Common myeloid progenitor, CD34-positive (primary cell): ENCODE results near the gene PNPLA3.

ENCODE experiments used
- CTCF ChIA-PET: fragments of 350-600 bp; sonication (Branson Sonifier 250); formaldehyde crosslinking; loops from one replicate; lab custom pipeline; 2021; ENCODE audit warnings: antibody characterized with exemption; lab: Charles Lee
- POLR2A ChIA-PET: fragments of 350-600 bp; sonication (Branson Sonifier 250); formaldehyde crosslinking; loops from one replicate; lab custom pipeline; 2021; ENCODE audit warnings: antibody characterized with exemption; lab: Charles Lee
- DNase-seq, 3 donors: peaks; one replicate each; pipeline versions ENCODE4 v3.0.0 to v3.0.0-alpha.2; 2013
- H3K27ac ChIP-seq, 2 experiments: 1 replicate in 1 of 2; 2 replicates in 1 of 2; pipeline ENCODE4 v1.7.0; 2013; ENCODE audit warnings: inconsistent platforms in 2 of 2, low read length in 2 of 2, mild to moderate bottlenecking in 2 of 2, low read depth in 1 of 2, moderate library complexity in 1 of 2; ENCODE audit not compliant: severe bottlenecking in 2 of 2, insufficient read depth in 1 of 2, poor library complexity in 1 of 2
- H3K27me3 ChIP-seq, 5 experiments: replicated peaks in 2 of 5; 1 replicate in 3 of 5; 2 replicates in 2 of 5; pipeline versions ENCODE4 v1.6.1 to v1.7.0; 2013; ENCODE audit warnings: low read length in 4 of 5, mild to moderate bottlenecking in 2 of 5, moderate library complexity in 2 of 5, inconsistent platforms in 1 of 5; ENCODE audit not compliant: insufficient read depth in 5 of 5, control insufficient read depth in 4 of 5
- H3K36me3 ChIP-seq, 4 experiments: 1 replicate in 2 of 4; 2 replicates in 2 of 4; pipeline versions ENCODE4 v1.6.1 to v1.7.0; 2013; ENCODE audit warnings: low read length in 3 of 4, control low read depth in 1 of 4, mild to moderate bottlenecking in 1 of 4; ENCODE audit not compliant: control insufficient read depth in 4 of 4, insufficient read depth in 4 of 4
- H3K4me1 ChIP-seq, 4 experiments: 1 replicate in 3 of 4; 2 replicates in 1 of 4; pipeline versions ENCODE4 v1.6.1 to v1.7.1; 2013; ENCODE audit warnings: low read length in 3 of 4, mild to moderate bottlenecking in 3 of 4, control low read depth in 1 of 4, inconsistent platforms in 1 of 4, moderate library complexity in 1 of 4; ENCODE audit not compliant: control insufficient read depth in 4 of 4, insufficient read depth in 4 of 4; ENCODE audit errors: control extremely low read depth in 1 of 4
- H3K4me3 ChIP-seq, 7 experiments: 1 replicate in 4 of 7; 2 replicates in 3 of 7; pipeline versions ENCODE4 v1.5.1 to v1.7.0; 2013; ENCODE audit warnings: mild to moderate bottlenecking in 7 of 7, low read length in 6 of 7, moderate library complexity in 6 of 7, inconsistent platforms in 2 of 7, low read depth in 2 of 7, control low read depth in 1 of 7; ENCODE audit not compliant: insufficient read depth in 4 of 7, control insufficient read depth in 1 of 7; ENCODE audit errors: extremely low read depth in 1 of 7
- H3K9me3 ChIP-seq, 5 experiments: 1 replicate in 4 of 5; 2 replicates in 1 of 5; pipeline versions ENCODE4 v1.6.1 to v1.7.1; 2013; ENCODE audit warnings: low read length in 4 of 5, mild to moderate bottlenecking in 2 of 5, inconsistent platforms in 1 of 5, low read depth in 1 of 5, moderate library complexity in 1 of 5; ENCODE audit not compliant: control insufficient read depth in 4 of 5, insufficient read depth in 2 of 5; ENCODE audit errors: control extremely low read depth in 1 of 5
- WGBS: methylation state at CpG from one replicate; pipeline ENCODE4 v1.1.5; 2013; ENCODE audit not compliant: insufficient coverage; 5-methylcytosine and 5-hydroxymethylcytosine counted together

The PNPLA3 gene

GRCh38 chr22:43931771-43932170, 8.2 kb downstream of the PNPLA3 start:
- Histone ChIP-seq H3K9me3 (no peaks in the 10 kb centered on the region), H3K27ac (no peak overlapping the region), H3K27me3 (peaks cover 0 to 24% (median 0%) of the 10 kb centered on the region in 5 experiments), H3K4me3 (no peak overlapping the region), H3K36me3 (no peaks in the 10 kb centered on the region), H3K4me1 (peaks cover 0 to 4% (median 0%) of the 10 kb centered on the region in 4 experiments)
- DNase-seq = no peak
- WGBS = 96% methylated on average over 4 of the region's 4 CpGs
- ChIA-PET POLR2A (no interaction called here), CTCF (interaction anchor here (1.8 kb wide), 1 partner anchor 14 kb away, joined by 6 read pairs; no protein-coding TSS in a partner anchor)

- DNase-seq = no peak
- no peaks in the 10 kb centered on the region for H3K36me3 ChIP-seq
- 88% methylated on average over 5 of the region's 6 CpGs for WGBS
- ChIA-PET CTCF (interaction anchor here (0.6 kb wide), 2 partner anchors 504 to 882 kb away, joined by 3 read pairs; no protein-coding TSS in a partner anchor), POLR2A (no interaction called here)
- H3K9me3 ChIP-seq = peaks cover 0 to 7% (median 0%) of the 10 kb centered on the region in 5 experiments
- no peak overlapping the region for H3K27ac ChIP-seq
- peaks cover 0 to 2% (median under 1%) of the 10 kb centered on the region in 4 experiments for H3K4me1 ChIP-seq
- H3K27me3 ChIP-seq = peaks cover 0 to 9% (median 0%) of the 10 kb centered on the region in 5 experiments
- H3K4me3 ChIP-seq = no peak overlapping the region
Measured at GRCh38 chr22:43941449-43941848, 17.8 kb downstream of the PNPLA3 start.

- H3K27ac ChIP-seq = no peak overlapping the region
- no peak overlapping the region for H3K4me3 ChIP-seq
- H3K4me1 ChIP-seq = peaks cover 0 to 2% (median under 1%) of the 10 kb centered on the region in 4 experiments
- H3K27me3 ChIP-seq = peaks cover 0 to 9% (median 0%) of the 10 kb centered on the region in 5 experiments
- WGBS = 93% methylated on average over 19 of the region's 20 CpGs
- CTCF ChIA-PET = interaction anchor here (0.8 to 3.0 kb wide), 6 partner anchors 8 to 63 kb away, joined by 3 to 22 read pairs (median 12); no protein-coding TSS in a partner anchor
- no peak for DNase-seq
- POLR2A ChIA-PET = interaction anchor here (2.5 kb wide), 1 partner anchor 10 kb away, joined by 7 read pairs; the partner anchor contains the start of gene SAMM50
- H3K36me3 ChIP-seq = no peaks in the 10 kb centered on the region
- peaks cover 0 to 5% (median 0%) of the 10 kb centered on the region in 5 experiments for H3K9me3 ChIP-seq
Measured at GRCh38 chr22:43944670-43945430, 21.2 kb downstream of the PNPLA3 start.

- Histone ChIP-seq H3K4me3 (no peak overlapping the region), H3K36me3 (no peaks in the 10 kb centered on the region), H3K9me3 (peaks cover 0 to 5% (median 0%) of the 10 kb centered on the region in 5 experiments), H3K27ac (no peak overlapping the region), H3K27me3 (peaks cover 0 to 9% (median 0%) of the 10 kb centered on the region in 5 experiments), H3K4me1 (peaks cover 0 to 2% (median under 1%) of the 10 kb centered on the region in 4 experiments)
- CTCF ChIA-PET = interaction anchor here (0.6 to 3.0 kb wide), 15 partner anchors 9 to 665 kb away, joined by 3 to 22 read pairs (median 4); partner anchors contain the start of gene SAMM50
- POLR2A ChIA-PET = interaction anchor here (0.6 to 2.5 kb wide), 2 partner anchors 9 to 127 kb away, joined by 3 to 7 read pairs; partner anchors contain the start of gene SAMM50
- 40% methylated on average over 10 of the region's 12 CpGs for WGBS
- peak; percentile 68 to 83 (median 77) for DNase-seq
Measured at GRCh38 chr22:43945632-43946383, 22.2 kb downstream of the PNPLA3 start.

- POLR2A ChIA-PET = interaction anchor here (0.6 to 2.5 kb wide), 2 partner anchors 8 to 128 kb away, joined by 3 to 7 read pairs; partner anchors contain the start of gene SAMM50
Measured at GRCh38 chr22:43946384-43946667, 22.7 kb downstream of the PNPLA3 start.

GRCh38 chr22:43948836-43949406, 25.3 kb downstream of the PNPLA3 start:
- H3K36me3 ChIP-seq = no peaks in the 10 kb centered on the region
- ChIA-PET POLR2A (no interaction called here), CTCF (no interaction called here)

More at GRCh38 chr22:43946384-43946667, 22.7 kb downstream of the PNPLA3 start:
- Histone ChIP-seq H3K36me3 (no peaks in the 10 kb centered on the region), H3K27ac (no peak overlapping the region), H3K27me3 (peaks cover 0 to 9% (median 0%) of the 10 kb centered on the region in 5 experiments), H3K9me3 (peaks cover 0 to 5% (median 0%) of the 10 kb centered on the region in 5 experiments), H3K4me3 (no peak overlapping the region), H3K4me1 (peaks cover 0 to 2% (median under 1%) of the 10 kb centered on the region in 4 experiments)
- peak in 2 of 3 donors; percentile 35 to 42 for DNase-seq
- 76% methylated on average over 6 of the region's 7 CpGs for WGBS
- CTCF ChIA-PET = interaction anchor here (0.8 to 3.0 kb wide), 13 partner anchors 8 to 664 kb away, joined by 3 to 22 read pairs (median 6); partner anchors contain the start of gene SAMM50

More at GRCh38 chr22:43948836-43949406, 25.3 kb downstream of the PNPLA3 start:
- no peak for DNase-seq
- H3K4me1 ChIP-seq = peaks cover 0 to 4% (median 2%) of the 10 kb centered on the region in 4 experiments
- WGBS = 95% methylated on average over 9 of the region's 12 CpGs
- no peaks in the 10 kb centered on the region for H3K27me3 ChIP-seq
- no peak overlapping the region for H3K27ac ChIP-seq
- no peak overlapping the region for H3K4me3 ChIP-seq
- no peaks in the 10 kb centered on the region for H3K9me3 ChIP-seq
